Endothelial cell of umbilical vein (primary cell): ENCODE measurements around the gene VPS4A. TPM values are rescaled to one million over a fixed set of nuclear protein-coding genes. Genes with fewer than 3 reads are reported as not detected.
A peak's percentile ranks its signal among the peaks of the same experiment; 100 is the strongest.

Source experiments
- BruUV-seq: library from RNA; stranded (reverse); fragments of 400-500 nt; replicated peaks from 2 replicates; lab custom pipeline; 2021; lab: Mats Ljungman, UMichigan
- CTCF ChIA-PET: fragments of 300-600, 350-600 bp; sonication (Branson Sonifier 250); formaldehyde crosslinking; loops from one replicate; lab custom pipeline; 2021; ENCODE audit warnings: antibody characterized with exemption, inconsistent platforms; lab: Charles Lee
- POLR2A ChIA-PET: fragments of 300-600, 350-600 bp; sonication (Branson Sonifier 250); formaldehyde crosslinking; loops from one replicate; lab custom pipeline; 2021; ENCODE audit warnings: antibody characterized with exemption, inconsistent platforms; lab: Charles Lee
- DNase-seq: peaks from one replicate; pipeline ENCODE4 v3.0.0-alpha.2; 2011; ENCODE audit warnings: low read depth, low spot score
- FAIRE-seq: peaks from 2 replicates; lab custom pipeline; 2011; peaks lifted over from hg19 to GRCh38; lab: Jason Lieb, UNC
- H2AFZ ChIP-seq: 2 replicates; pipeline ENCODE4 v1.6.0; 2012; ENCODE audit warnings: low read depth, low read length, control low read depth, inconsistent platforms
- H3K27ac ChIP-seq: 2 replicates; pipeline ENCODE4 v1.5.1; 2011; ENCODE audit warnings: low read depth, mild to moderate bottlenecking, control low read depth, low read length, moderate library complexity; ENCODE audit not compliant: insufficient read depth
- H3K27me3 ChIP-seq, 2 experiments: 2 replicates each; pipeline versions ENCODE4 v1.6.0 to v1.6.1; 2011; ENCODE audit warnings: low read length in 2 of 2, mixed read lengths in 1 of 2; ENCODE audit not compliant: control insufficient read depth in 2 of 2, insufficient read depth in 2 of 2
- H3K36me3 ChIP-seq, 2 experiments: 2 replicates in 1 of 2; 3 replicates in 1 of 2; pipeline ENCODE4 v1.5.1; 2011; ENCODE audit warnings: low read length in 2 of 2, mild to moderate bottlenecking in 1 of 2, moderate library complexity in 1 of 2; ENCODE audit not compliant: control insufficient read depth in 2 of 2, insufficient read depth in 2 of 2; ENCODE audit errors: extremely low read depth in 1 of 2
- H3K4me1 ChIP-seq: 3 replicates; pipeline ENCODE4 v1.5.1; 2011; ENCODE audit warnings: mild to moderate bottlenecking, low read length; ENCODE audit not compliant: control insufficient read depth, insufficient read depth; ENCODE audit errors: extremely low read depth
- H3K4me2 ChIP-seq: 2 replicates; pipeline ENCODE4 v1.6.1; 2011; ENCODE audit warnings: low read length, control low read depth, mixed read lengths; ENCODE audit not compliant: insufficient read depth
- H3K4me3 ChIP-seq, 3 experiments: fragments of 200-600 bp in 1 of 3; sonication (generic), shearing (Covaris generic) in 1 of 3; replicated peaks in 1 of 3; 2 replicates each; pipeline ENCODE4 v1.5.1; 2011 to 2016; ENCODE audit warnings: control low read depth in 3 of 3, low read length in 3 of 3, mild to moderate bottlenecking in 2 of 3, inconsistent platforms in 1 of 3, low read depth in 1 of 3, moderate library complexity in 1 of 3; ENCODE audit not compliant: insufficient read depth in 1 of 3
- H3K79me2 ChIP-seq: 2 replicates; pipeline ENCODE4 v1.6.0; 2012; ENCODE audit warnings: low read length, inconsistent platforms; ENCODE audit not compliant: control insufficient read depth, insufficient read depth
- H3K9ac ChIP-seq: replicated peaks from 2 replicates; pipeline ENCODE3; 2011; ENCODE audit warnings: low read length, control low read depth; ENCODE audit not compliant: insufficient read depth; ENCODE audit errors: extremely low read depth
- H3K9me1 ChIP-seq: replicated peaks from 3 replicates; pipeline ENCODE4 v1.6.0; 2011; ENCODE audit warnings: mild to moderate bottlenecking, low read length; ENCODE audit not compliant: control insufficient read depth, insufficient read depth; ENCODE audit errors: extremely low read depth
- H3K9me3 ChIP-seq: replicated peaks from 2 replicates; pipeline ENCODE4 v1.5.1; 2012; ENCODE audit warnings: low read length, inconsistent platforms; ENCODE audit not compliant: control insufficient read depth, insufficient read depth
- H4K20me1 ChIP-seq: replicated peaks from 2 replicates; pipeline ENCODE3; 2011; ENCODE audit warnings: mild to moderate bottlenecking, low read length; ENCODE audit not compliant: control insufficient read depth, insufficient read depth; ENCODE audit errors: extremely low read depth
- EZH2 ChIP-seq: IDR thresholded peaks from 2 replicates; pipeline ENCODE4 v1.6.1; 2012; ENCODE audit warnings: borderline replicate concordance, low read depth, mild to moderate bottlenecking, moderate library complexity, low read length, inconsistent platforms; ENCODE audit not compliant: severe bottlenecking
- FOS ChIP-seq: IDR thresholded peaks from 2 replicates; pipeline ENCODE4 v1.6.1; 2011; ENCODE audit warnings: mild to moderate bottlenecking, low read length, moderate library complexity, borderline replicate concordance; ENCODE audit not compliant: insufficient read depth
- GATA2 ChIP-seq: IDR thresholded peaks from 2 replicates; pipeline ENCODE4 v1.7.0; 2011; ENCODE audit warnings: low read depth, mild to moderate bottlenecking, moderate library complexity, mixed read lengths, low read length; ENCODE audit not compliant: insufficient read length, insufficient read depth
- JUN ChIP-seq: IDR thresholded peaks from 2 replicates; pipeline ENCODE4 v1.6.1; 2011; ENCODE audit warnings: borderline replicate concordance, low read depth; ENCODE audit not compliant: insufficient read length, insufficient read depth
- MYC ChIP-seq: IDR thresholded peaks from one replicate; pipeline ENCODE4 v1.6.1; 2011; ENCODE audit warnings: mild to moderate bottlenecking, low read depth, low read length
- POLR2A ChIP-seq: IDR thresholded peaks from 2 replicates; pipeline ENCODE4 v1.6.1; 2012; ENCODE audit warnings: low read depth, mild to moderate bottlenecking, control low read depth, low read length
- POLR2AphosphoS5 ChIP-seq: IDR thresholded peaks from 2 replicates; pipeline ENCODE4 v1.6.1; 2012; ENCODE audit warnings: low read depth, mild to moderate bottlenecking, control low read depth, low read length, moderate library complexity; ENCODE audit not compliant: insufficient read depth
- dilution Hi-C: fragments of 300-500 bp; cut with MboI; formaldehyde crosslinking; loops from one replicate; pipeline ENCODE4 v1.15.0; 2019; ENCODE audit warnings: low sequenced_read_pairs; ENCODE audit not compliant: extremely low pct_ligation_motif_present
- intact Hi-C: fragments of 100-400 bp; cut with micrococcal nuclease; formaldehyde crosslinking; loops from one replicate; pipeline ENCODE4 v1.10.0; 2022
- polyA plus RNA-seq, 4 experiments: library from polyadenylated mRNA; depleted of rRNA in 3 of 4; stranded (reverse) in 3 of 4; unstranded in 1 of 4; fragments of >200 nt; gene quantifications; 2 replicates each; pipeline versions ENCODE4 v1.2.1 to v1.2.3, GENCODE V29; 2011 to 2012; ENCODE audit warnings: missing spikeins in 1 of 4
- total RNA-seq: library from RNA; stranded (reverse); gene quantifications from 2 replicates; pipeline ENCODE4 v1.2.3, GENCODE V29; 2021
- TF ChIP-seq, protein P1 (sequence below): IDR thresholded peaks from 2 replicates; pipeline ENCODE4 v1.6.1; 2011; ENCODE audit not compliant: insufficient read depth, insufficient read length
- TF ChIP-seq, protein P2 (sequence below), 2 donors: IDR thresholded peaks; 1 replicate in 1 of 2; 2 replicates in 1 of 2; pipeline ENCODE4 v1.5.1; 2011; ENCODE audit warnings: low read length in 2 of 2, mild to moderate bottlenecking in 2 of 2, moderate library complexity in 2 of 2, control low read depth in 1 of 2, inconsistent platforms in 1 of 2, low read depth in 1 of 2; ENCODE audit not compliant: insufficient read depth in 1 of 2; ENCODE audit errors: extremely low read depth in 1 of 2

The VPS4A gene
- total and polyA plus RNA-seq, 2 donors (not counting 3 experiments of a cell fraction or from before 2014, with no cell fraction given), result 22.3 to 34.8 TPM

DNA sequence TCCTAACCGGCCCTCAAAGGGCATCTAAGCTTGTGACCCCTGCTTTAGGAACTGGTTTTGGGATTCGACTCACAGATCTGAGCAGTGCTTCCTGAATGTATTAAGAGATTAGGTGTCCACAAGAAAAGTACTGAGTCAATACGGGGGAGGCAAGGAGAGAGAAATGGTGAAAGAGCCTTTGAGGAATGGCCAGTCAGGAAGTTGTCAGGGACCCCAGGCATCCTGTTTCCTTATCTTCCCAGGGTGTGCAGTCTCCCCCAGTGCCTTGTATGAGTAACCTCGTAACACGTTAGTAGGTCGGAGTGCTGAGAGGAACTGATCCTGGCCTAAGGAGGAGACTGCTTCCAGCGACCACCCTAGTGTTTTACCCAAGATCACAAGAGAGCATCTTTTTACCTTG is 56.8 kb downstream of the VPS4A start:
- POLR2A ChIA-PET, result interaction anchor here (0.6 kb wide), 1 partner anchor 12 kb away, joined by 4 read pairs; no protein-coding TSS in a partner anchor
- Histone ChIP-seq H3K9ac (no peak overlapping the region), H3K27ac (peak overlapping the region; percentile 66), H3K27me3 (no peaks in the 10 kb centered on the region), H3K4me1 (peaks cover 10% of the 10 kb centered on the region), H3K4me2 (peak overlapping the region; percentile 54), H2AFZ (no peak overlapping the region), H3K79me2 (peaks cover 2% of the 10 kb centered on the region), H3K9me3 (no peaks in the 10 kb centered on the region), H3K9me1 (no peaks in the 10 kb centered on the region), H3K36me3 (peaks cover 20 to 21% of the 10 kb centered on the region in 2 experiments), H4K20me1 (no peaks in the 10 kb centered on the region), H3K4me3 (no peak overlapping the region)
- intact Hi-C loops (no loop called here), dilution Hi-C loops (no loop called here)
- peak; percentile 88 for FAIRE-seq
- CTCF ChIA-PET, result no interaction called here
- no TSS peak for BruUV-seq
- peak; percentile 68 for DNase-seq
- peak; percentile 89 for TF ChIP-seq GATA2
- TF ChIP-seq FOS, result peak; percentile 34
- TF ChIP-seq, protein P1, sequence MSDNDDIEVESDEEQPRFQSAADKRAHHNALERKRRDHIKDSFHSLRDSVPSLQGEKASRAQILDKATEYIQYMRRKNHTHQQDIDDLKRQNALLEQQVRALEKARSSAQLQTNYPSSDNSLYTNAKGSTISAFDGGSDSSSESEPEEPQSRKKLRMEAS, result no peak

DNA sequence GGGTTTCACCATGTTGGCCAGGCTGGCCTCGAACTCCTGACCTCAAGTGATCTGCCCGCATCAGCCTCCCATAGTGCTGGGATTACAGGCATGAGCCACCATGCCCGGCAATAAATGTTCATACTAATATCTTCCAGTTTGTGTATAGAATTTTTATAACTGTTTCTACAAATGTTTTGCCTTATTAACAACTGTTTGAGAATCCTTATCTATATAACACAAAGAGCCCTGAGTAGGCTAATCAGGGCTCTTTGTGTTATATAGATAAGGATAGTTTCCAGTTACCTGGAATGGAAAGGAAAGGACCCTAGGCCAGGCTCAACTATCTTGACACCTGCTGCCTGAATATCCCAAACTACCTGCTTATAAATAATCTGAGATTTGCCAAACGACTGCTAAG is 57.7 kb downstream of the VPS4A start:
- H3K36me3 ChIP-seq, result peaks cover 20 to 21% of the 10 kb centered on the region in 2 experiments
- FAIRE-seq, result no peak

More for the DNA sequence above, 57.7 kb downstream of the VPS4A start:
- no peak overlapping the region for H3K9ac ChIP-seq
- TF ChIP-seq GATA2 (no peak), POLR2AphosphoS5 (no peak), POLR2A (no peak), MYC (no peak), JUN (no peak), FOS (no peak), EZH2 (no peak)
- TF ChIP-seq, protein P2, sequence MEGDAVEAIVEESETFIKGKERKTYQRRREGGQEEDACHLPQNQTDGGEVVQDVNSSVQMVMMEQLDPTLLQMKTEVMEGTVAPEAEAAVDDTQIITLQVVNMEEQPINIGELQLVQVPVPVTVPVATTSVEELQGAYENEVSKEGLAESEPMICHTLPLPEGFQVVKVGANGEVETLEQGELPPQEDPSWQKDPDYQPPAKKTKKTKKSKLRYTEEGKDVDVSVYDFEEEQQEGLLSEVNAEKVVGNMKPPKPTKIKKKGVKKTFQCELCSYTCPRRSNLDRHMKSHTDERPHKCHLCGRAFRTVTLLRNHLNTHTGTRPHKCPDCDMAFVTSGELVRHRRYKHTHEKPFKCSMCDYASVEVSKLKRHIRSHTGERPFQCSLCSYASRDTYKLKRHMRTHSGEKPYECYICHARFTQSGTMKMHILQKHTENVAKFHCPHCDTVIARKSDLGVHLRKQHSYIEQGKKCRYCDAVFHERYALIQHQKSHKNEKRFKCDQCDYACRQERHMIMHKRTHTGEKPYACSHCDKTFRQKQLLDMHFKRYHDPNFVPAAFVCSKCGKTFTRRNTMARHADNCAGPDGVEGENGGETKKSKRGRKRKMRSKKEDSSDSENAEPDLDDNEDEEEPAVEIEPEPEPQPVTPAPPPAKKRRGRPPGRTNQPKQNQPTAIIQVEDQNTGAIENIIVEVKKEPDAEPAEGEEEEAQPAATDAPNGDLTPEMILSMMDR (IDR thresholded peaks at IDR 0.05; ENCODE audit: extremely low read depth in 1 of 2, insufficient read depth in 1 of 2, low read depth in 1 of 2, low read length in 2 of 2), result no peak
- TF ChIP-seq, protein P1, result no peak
- no peak for DNase-seq
- no peak overlapping the region for H3K4me2 ChIP-seq
- H3K27me3 ChIP-seq, result no peaks in the 10 kb centered on the region
- no TSS peak for BruUV-seq
- ChIA-PET POLR2A (no interaction called here), CTCF (no interaction called here)
- H3K9me1 ChIP-seq, result no peaks in the 10 kb centered on the region
- dilution Hi-C loops (no loop called here), intact Hi-C loops (no loop called here)
- H3K27ac ChIP-seq, result no peak overlapping the region
- H3K4me1 ChIP-seq, result peaks cover 10% of the 10 kb centered on the region
- peaks cover 2% of the 10 kb centered on the region for H3K79me2 ChIP-seq
- H2AFZ ChIP-seq, result no peak overlapping the region
- no peaks in the 10 kb centered on the region for H3K9me3 ChIP-seq
- no peak overlapping the region for H3K4me3 ChIP-seq
- H4K20me1 ChIP-seq, result no peaks in the 10 kb centered on the region
